HG02798 (cell line): Measurements from ENCODE around the gene PTN.
"Not testable (repeated sequence)": the region's sequence is repeated elsewhere in the genome, so short reads cannot be mapped to it uniquely, and the experiment has no call there.

Source experiments
- ATAC-seq: cut with Tn5 transposase; IDR thresholded peaks from one replicate; pipeline ENCODE4 v1.9.1; 2021; ENCODE audit warnings: mild to moderate bottlenecking; ENCODE audit not compliant: unreplicated experiment, poor library complexity

Gene PTN

DNA sequence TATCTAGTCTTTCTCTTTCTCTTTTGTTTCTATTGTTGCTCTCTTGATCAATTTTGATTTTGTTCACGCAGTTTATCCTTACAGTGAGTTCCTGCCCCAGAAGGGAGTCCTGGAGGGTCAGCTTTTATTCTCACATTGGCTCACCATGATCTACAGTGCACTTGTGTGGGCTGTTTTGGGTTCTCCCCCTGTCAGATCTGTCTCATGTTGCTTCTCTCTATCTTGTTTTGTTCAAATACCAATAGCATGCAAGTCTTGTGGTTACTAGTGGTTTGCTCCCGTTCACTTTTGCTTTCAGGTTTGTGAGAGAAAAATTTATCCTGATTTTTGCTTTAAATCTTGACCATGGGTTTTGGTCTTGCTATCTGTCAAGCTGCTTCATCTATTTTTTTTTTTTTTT, 74.3 kb downstream of the PTN start:
- no peak for ATAC-seq

DNA sequence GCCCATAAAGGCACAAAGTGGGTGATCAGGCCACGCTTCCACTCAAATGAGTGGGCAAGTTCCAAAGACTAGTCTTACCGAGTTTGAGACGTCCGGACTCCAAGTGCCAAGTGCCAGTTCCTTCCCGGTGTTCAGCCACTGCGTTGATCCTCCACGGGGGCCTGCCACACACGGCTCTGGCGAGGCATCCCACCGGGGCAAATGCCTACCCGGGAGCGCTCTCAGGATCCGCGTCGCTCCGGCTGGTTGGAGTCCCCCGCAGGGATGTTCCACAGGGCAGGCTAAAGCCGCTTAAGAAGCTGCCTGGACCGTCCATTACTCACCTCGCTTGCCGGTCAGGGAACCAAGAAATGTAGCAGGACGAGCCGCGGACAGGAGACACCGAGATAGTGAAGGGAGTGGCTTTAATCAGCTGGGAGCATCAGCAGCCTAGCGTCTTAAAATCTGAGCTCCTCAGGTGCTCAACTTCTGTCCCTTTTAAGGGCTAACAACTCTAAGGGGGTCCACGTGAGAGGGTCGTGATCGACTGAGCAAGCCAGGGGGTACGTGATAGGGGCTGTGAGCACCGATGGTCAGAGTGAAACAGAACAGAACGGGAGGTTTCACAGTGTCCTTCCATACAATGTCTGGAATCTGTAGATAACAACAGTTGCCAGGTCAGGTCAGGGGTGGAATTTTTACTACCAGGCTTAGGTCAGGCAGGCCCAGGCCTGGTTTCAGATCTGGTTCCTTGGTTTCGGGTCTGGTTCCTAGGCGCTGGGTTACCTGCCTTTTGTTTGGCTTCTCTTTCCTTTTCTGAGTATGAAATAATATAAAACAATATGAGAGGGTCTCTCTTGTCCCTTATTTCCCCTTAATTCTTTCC, 75.3 kb downstream of the PTN start:
- not testable (repeated sequence) for ATAC-seq

GRCh38 chr7:137266764-137267163, 76.8 kb downstream of the PTN start:
- ATAC-seq, result no peak

DNA sequence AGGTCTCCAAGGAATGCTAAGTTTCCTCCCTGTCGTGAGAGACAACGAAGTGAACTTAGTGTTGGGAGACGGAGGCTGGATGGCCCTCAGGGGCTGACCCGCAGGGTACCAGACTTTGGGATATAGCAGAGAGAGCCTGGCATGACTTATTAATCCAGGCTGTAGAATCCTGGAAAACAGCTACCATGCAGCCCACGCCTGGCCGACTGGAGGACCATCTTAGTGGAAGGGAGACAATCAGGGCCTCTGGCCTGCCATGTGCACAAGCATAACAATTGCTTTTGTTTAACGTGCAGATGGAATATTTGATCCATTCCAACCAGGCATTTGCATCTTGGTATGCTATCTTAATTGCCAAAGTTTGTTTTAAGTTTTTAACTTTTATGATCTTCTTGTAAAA, 78.1 kb downstream of the PTN start:
- ATAC-seq, result not testable (repeated sequence)

GRCh38 chr7:137262599-137262998, 80.9 kb downstream of the PTN start:
- no peak for ATAC-seq

DNA sequence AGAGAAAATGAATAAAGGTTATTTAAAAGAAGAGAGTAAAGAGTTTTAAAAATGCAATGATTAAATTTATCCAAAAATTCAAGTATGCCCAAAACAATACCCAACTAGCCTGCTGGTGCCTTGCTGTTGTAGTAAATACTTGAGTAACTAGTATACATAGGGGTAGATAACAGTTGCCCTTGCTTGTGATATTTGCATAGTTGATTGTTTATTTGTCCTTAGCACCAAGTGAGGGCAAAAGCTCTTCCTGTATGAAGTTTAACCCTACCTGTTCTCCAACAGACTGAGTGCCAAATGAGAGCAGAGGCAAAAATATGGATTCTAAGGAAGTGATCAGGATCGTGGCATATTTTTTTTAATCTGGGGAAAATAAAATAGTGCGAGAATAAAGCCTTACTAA, 85.0 kb downstream of the PTN start:
- no peak for ATAC-seq

DNA sequence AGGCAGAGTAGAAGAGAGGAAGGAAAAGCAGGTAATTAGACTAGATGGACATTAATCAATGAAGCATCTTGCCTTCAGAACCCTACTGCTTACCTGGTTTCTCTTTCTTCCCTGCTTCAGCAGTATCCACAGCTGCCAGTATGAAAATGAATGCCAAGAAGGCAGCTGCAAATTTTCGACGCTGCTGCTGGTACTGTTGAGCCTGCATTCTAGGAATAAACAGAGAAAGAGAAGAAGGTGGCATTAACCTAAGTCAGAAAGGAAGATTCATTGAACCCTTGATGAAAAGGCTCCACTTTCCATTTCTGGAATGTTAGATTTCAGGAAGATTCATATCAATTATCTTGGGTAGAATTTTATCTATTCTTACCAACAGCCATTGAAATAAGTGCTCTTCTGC, 88.8 kb downstream of the PTN start:
- no peak for ATAC-seq

GRCh38 chr7:137245890-137246289, 97.6 kb downstream of the PTN start:
- no peak for ATAC-seq

DNA sequence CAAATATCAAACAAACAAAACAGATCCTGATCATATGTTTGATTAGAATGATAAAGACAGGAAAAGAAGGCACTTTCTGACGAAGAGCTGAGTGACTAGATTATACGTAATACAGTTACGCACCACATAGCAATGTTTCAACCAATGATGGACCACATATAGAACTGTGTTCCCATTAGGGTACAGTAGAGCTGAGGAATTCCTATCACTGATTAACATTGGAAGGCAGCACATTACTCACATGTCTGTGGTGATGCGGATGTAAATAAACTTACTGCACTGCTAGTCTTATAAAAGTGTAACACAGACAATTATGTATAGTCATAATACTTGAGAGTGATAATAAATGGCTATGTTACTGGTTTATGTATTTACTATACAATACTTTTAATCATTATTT, 98.3 kb downstream of the PTN start:
- no peak for ATAC-seq

DNA sequence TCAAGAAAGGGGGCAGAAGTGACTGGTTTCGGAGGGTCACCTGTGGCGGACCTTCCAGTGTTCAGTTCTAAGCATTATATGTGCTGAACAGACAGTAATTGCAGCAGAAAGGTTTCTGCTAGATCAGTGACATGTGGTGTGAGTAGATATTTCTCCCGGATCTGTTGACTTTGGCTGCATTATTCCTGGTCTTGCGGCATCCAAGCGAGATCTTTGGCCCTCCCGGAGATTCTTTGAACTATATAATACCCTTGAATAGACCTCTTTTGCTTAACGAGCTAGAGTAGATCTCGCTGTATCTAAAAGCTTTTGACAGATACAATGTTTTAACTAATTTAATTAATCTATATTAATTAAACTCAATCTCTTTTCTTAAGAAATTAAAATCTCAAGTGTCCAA, 99.8 kb downstream of the PTN start:
- ATAC-seq, result no peak

DNA sequence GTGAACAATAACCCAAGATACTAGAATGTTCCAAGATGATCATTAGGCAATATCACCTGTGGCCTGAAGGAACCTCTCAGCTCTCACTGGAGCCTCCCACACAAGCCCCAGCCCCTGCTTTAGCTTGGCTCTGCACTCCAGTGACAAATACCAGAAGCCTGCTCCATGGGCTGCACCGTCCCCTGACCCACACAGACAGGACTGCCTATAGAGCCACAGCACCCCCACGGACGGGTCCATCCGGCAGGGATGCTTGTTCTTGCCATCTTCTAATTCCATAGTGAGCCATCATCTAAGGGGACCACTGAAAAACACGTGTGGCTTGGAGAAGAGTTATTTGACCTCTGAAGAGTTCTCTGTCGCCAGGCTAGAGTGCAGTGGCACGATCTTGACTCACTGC, 100.9 kb downstream of the PTN start:
- ATAC-seq, result no peak

GRCh38 chr7:137241655-137242360, 101.7 kb downstream of the PTN start:
- ATAC-seq, result no peak

- ATAC-seq, result not testable (repeated sequence)
Observed at GRCh38 chr7:137239186-137239585, 104.3 kb downstream of the PTN start.

- no peak for ATAC-seq
Observed at GRCh38 chr7:137235434-137235833, 108.1 kb downstream of the PTN start.

DNA sequence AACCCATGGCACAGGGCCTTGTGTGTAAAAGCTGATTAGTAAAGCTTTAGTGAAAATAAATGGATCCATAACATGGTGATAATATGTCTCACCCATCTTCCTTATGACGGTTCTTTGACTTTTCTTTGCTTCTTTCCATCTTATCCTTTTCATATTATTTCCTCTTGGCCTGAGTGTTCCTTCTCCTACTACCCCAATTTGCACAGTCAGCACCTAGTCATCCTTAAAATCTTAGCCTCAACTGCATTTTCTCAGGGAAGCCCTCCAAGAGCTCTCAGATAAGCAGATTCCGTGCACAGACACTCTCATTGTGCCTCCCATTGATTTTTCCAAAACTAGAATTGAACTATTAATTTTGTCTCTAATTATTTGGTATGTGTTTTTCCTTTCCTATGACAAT, 112.4 kb downstream of the PTN start:
- ATAC-seq, result no peak

DNA sequence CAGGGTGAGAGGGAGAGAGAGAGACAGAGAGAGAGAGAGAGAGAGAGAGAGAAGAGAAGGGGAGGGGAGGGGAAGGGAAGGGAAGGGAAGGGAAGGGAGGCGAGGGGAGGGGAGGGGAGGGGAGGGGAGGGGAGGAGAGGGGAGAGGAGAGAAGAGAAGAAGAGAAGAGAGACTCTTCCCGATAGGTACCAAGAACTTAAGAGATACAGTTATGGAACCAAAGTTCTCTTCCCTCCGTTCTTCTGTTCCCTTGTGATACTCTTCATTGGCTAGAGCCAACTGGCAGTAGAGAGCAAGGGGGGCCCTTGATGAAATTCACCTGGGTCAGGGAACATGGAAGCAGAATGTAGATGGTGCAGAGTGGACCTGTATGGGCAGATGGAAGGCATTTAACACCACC, 122.1 kb downstream of the PTN start:
- no peak for ATAC-seq

DNA sequence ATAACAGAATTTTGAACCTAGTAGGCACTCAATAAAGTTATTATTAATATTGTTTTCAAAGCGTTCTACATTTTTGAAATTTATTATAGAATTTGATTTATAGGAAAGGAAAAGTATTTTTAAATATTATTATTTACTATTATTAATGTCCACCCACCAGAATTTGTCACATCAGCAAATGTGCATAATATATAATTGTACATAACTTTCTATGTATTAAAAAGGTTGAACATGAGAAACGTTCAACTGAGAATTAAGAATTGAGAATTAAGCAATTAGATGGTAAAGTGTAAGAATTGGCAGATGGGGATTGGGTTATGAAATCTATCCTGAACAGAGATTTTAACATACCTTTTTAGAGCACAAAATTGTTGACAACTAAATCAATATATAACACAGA, 129.8 kb downstream of the PTN start:
- no peak for ATAC-seq

- no peak for ATAC-seq
Observed at GRCh38 chr7:137209151-137209817, 134.2 kb downstream of the PTN start.

DNA sequence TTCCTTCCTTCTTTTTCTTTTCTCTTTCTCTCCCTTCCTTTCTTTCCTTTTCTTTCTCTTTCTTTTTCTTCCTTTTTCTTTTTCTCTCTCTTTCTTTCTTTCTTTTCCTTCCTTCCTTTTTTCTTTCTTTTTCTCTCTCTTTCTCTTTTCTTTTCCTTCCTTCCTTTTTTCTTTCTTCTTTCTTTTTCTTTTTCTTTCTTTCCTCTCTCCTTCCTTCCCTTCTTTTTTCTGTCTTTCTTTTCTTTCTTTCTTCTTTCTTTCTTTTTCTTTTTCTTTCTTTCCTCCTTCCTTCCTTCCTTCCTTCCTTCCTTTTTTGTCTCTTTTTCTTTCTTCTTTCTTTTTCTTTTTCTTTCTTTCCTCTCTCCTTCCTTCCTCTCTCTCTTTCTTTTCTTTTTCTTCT, 136.8 kb downstream of the PTN start:
- ATAC-seq, result no peak

DNA sequence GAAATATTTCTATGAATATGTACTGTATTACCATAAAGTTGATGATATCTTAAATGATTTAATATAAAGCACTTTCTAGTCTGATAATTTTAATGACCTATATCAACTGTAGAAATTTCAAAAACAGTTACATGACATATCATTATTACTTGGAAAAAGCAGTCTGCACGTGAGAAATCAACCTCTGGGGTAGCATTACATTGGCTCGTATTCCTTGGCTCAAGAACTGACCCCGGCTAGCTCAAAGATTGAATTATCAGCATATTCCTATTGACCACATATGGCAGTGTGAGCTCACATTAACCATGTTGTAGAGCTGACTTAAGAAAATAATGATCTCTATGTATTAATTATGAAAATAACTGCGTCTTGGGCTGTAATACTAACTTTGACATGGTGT, 139.3 kb downstream of the PTN start:
- no peak for ATAC-seq

- no peak for ATAC-seq
Observed at GRCh38 chr7:137203351-137203750, 140.2 kb downstream of the PTN start.
